Measurements from ENCODE around the gene LRRTM4.
A peak's percentile ranks its signal among the peaks of the same experiment; 100 is the strongest.
"Not testable (repeated sequence)": the region's sequence is repeated elsewhere in the genome, so short reads cannot be mapped to it uniquely, and the experiment has no call there.

LRRTM4 gene

DNA sequence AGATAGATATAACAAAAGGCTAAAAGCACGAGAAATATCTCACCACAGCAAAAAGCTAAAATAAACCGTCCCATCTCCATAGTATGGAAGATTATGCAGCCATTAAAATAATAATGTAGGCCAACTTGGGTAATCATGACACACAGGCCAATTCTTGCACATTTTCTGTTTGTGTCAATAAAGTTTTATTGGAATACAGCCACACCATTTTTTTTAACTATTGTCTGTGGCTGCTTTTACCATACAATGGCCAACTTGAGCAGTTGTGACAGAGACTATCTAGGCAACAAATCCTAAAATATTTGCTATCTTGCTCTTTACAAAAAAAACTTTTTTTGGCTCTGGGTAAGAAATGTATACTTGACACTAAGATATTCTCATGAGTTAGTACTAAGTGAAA lies 212.5 kb downstream of the LRRTM4 start:
- no peak for DNase-seq

DNA sequence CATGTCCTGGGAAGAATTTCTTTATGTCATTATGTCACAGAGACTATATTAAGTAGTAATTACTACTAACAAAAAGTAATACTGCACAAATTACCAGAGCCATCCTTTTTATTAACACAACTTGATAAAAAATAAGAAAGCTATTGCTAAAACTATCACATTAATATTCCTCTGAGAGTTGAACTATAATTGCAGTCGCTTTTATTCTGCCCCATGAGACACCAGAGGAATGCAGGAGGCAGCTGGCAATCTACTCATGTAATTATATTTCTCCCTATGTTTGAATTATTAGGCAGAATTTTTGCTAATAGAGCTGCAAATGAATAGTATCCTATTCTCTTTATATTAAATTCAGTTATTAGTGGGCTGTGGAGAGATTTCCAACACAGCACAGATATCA lies 220.7 kb downstream of the LRRTM4 start:
- DNase-seq = no peak

DNA sequence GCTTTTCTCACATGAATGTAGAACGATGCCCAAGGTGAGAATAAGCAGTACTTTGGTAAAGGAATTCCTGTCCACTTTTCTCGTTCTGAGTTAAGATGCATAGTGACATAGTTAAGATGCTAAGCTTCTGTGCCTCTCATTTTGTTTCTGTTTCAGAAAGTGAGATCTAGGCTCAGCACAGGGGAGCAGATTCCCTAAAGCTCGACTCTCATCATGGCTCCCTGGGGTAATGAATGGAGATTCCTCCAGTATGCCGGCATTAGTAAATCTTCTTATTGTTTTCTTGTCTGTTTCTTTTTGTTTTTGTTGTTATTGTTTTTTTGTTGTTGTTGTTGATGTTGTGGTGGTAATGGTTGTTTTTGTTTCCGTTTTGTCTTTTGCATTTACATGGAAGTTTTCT lies 225.4 kb downstream of the LRRTM4 start:
- no peak for DNase-seq

DNA sequence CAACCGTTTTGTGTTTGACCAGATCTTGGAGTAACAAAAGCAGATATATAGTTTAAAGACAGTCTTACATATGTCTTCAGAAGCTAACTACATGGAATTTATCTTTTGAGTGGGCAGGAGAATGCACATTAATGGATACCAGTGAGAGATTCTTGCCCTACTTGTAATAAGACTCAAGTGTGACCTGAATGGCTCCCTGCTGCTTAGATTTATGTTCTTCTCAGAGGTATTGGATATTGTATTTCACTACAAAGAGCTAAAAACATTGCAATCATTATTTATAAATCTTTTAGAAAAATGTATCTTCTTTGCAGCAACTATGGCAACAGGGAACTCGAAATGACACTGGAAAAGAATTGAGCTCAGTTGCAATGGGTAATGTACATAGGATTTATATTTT lies 227.7 kb downstream of the LRRTM4 start:
- DNase-seq = no peak

DNA sequence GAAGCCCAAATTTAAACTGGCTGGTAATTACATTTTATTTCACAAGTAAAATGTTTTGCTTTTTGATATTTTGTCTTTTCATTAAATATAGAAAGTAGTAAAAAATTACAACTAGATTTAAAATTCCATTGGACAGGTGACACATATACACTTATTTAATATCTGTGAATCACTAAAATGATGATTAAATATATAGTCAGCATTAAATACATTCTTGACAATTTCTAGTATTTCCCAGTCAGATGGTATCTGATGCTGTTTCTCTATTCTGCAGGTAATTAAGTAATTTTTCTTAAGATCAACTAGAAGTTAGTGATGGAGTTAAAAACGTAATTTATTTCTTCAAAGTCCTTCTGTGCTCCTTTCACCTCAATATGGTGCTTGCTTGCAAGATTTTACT lies 237.8 kb downstream of the LRRTM4 start:
- DNase-seq = no peak

DNA sequence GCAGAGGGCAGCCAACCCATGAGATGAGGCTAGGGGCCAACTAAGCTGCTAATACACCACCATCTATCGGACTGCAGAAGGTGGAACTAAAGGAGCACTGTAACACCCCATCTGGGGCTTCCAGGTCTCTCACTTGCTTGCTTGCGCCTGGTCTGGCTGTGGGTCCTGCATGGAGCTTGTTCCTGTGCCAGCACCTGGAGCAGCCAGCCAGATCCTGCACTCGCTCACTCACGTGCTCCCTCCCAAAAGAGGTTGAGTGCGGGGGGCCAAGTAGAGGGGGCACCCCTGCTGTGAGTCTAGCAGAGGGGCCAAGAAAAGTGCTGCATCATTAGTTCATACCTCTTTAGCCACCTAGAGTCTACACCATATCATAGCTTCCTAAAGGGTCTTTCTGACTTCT lies 250.9 kb downstream of the LRRTM4 start:
- DNase-seq = no peak

DNA sequence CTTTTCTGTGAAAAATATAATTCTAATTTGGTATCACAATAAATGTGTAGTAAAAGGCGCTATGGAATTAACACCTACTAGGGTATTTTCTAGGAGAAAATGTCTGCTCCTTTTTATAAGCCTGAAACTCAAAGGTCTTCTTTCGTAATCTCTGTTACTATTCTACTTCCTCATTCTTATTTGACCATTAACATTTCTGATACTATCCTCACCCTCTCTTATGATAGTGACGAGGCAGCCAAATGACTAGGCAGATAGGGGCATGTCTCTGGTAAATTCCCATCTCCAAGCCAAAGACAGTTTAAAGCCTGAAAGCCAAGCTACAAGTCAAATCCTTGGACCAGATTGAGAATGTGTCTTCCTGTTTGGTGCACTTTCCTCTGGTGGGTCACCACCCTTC lies 251.7 kb downstream of the LRRTM4 start:
- DNase-seq = peak; percentile 56

DNA sequence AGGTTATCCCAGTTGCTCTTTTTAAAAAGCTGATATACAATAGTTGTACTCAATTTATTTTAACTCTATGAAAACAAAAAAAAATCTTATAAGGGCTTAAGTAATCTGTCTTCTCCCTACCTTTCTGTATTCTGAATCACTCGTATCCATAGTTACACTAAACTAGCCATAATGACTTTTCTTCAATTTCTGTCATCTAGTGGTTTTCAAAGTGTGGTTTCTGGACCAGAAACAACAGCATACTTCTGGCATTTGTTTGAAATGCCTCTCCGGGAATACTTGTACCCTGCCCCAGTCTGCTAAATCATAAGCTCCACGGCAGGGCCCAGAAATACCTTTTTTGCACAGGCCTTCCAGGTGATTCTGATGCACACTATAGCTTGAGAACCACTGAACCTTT lies 253.6 kb downstream of the LRRTM4 start:
- DNase-seq = no peak

DNA sequence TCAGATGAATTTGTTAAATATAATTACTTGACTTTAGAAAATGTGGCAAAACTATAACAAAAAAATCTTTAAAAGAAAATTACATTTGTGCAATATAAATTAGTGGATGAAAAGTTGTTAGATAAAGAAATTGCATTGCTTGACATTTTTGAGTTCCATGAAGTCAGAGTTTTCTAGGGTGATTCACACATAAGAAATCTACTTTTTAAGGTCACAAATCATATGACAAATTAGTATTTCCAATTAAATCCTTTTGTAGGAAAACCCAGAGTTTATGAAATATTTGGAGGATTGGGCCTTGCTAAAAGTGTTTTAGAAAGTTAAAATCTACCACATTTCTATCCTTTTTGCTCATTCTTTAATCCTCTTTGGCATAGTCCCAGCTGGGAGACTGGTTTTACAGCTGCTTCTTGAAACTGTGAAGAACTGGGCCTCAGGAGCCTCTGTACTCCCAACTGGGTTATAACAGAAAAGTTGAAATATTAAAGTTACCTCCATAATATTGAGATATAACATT lies 289.2 kb downstream of the LRRTM4 start:
- no peak for DNase-seq

DNA sequence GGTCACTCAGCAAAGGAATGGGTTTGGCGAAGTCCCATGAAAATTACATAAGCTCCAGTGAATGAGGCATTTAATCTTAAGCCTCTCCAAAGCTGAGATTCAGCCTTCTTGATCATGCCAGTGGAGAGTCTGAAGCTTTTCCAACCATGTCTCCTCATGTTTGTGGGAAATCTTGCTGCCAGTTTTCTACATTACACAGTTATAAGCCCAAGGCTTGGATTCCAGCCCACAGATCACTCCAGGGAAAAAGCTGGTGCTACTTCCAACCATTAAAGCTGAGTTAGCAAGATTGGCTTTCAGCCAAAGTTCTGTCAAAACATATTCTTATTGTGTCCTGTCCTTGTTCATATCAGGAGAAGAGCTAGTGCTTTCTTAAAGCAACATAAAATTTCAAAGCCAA lies 293.8 kb downstream of the LRRTM4 start:
- no peak for DNase-seq

DNA sequence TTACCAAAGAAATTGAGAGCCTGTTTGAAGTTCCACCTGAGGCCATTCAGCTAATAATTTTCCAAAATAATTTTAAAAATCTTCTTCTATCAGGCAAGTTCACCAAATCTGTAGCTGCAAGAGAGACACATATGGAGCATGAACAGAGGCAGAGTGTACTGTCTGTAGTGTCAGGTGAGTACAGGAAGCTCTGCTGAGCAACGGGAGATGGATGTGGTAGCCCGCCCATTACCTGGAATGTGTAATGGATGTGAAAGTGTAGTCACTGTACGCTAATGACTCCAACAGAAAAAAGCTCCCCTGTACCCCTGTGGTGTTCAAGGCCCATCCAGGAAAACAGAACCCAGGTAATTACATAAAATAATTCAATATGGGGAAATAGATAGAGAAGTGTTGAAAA lies 311.5 kb downstream of the LRRTM4 start:
- no peak for DNase-seq

DNA sequence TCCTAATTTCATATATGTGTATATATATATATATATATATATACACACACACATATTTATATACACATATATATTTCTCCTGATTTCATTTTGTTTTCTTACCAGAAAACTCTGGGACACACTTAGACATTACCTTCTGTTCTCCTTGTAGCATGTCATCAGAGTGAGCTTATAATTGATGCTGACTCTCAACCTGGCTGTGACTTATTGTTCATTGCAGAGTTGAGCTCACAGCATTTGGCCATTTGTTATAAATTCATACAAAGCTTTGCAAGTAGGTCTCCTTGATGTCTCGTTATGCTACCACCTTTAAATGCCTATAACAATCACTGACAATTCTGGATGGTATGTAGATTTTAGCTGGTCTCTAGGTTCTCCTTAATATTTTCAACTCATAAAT lies 314.8 kb downstream of the LRRTM4 start:
- DNase-seq = no peak

DNA sequence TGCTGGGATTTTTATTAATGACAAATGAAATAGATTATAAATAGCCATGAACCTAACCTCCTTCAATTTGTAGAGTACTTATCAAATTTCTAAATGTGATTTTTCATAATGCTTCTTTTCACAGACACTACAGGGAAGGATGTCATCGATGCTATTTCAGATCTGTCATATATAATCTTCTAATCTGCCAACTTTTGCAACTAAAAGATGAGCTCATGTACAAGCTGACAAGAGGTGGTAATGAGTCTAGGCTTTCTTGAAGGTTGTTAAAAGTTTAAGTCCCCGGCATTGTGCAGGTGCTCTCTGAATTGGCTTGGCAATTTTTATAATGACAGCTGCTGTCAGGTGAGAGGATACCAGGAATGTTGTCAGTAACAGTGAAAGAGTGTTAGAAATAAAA lies 320.4 kb downstream of the LRRTM4 start:
- DNase-seq = no peak

DNA sequence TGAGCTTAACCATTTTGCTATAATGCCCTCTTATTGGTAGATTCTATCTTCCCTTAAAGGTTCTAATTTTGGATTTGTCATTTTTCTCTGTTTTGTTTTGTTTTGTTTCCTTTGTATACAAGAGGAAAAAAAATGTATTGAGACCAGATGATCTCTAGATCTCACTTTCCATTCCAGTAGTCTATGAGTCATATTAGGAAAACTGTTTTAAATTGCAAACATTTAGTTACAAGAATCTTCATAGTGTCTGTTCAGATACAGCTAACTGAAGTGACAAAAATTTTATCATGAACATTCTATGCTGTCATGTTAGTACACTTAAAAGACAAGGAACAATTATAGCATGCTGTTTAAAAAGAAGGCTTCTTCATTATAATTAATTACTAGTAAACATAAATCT lies 322.8 kb downstream of the LRRTM4 start:
- no peak for DNase-seq

DNA sequence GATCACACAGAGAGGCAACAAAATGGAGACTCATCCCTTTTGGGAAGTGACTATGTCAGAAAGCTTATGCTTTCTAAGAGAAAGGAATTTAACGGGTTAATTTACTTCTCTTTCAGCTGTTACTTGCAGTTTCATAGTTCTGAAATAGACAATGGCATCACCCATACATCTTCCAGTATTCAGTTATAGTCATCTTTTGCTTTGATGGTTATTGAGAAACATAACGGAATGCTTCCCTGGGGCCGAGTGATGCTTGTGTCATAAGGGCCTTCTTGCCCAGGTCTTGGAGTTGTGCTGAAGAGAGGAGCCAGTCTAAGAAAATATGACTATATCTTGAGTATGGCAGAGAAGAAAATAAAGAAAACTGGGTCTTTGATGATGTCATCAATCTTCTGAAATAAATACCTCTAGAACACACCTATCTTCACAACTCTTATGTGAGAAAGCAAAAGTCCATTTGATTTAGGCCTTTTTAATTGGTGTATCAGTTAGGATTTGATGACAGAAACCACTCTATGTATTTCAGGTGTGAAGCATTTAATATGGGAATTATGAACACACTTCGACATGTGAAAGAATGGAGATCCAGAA lies 328.2 kb downstream of the LRRTM4 start:
- no peak for DNase-seq

DNA sequence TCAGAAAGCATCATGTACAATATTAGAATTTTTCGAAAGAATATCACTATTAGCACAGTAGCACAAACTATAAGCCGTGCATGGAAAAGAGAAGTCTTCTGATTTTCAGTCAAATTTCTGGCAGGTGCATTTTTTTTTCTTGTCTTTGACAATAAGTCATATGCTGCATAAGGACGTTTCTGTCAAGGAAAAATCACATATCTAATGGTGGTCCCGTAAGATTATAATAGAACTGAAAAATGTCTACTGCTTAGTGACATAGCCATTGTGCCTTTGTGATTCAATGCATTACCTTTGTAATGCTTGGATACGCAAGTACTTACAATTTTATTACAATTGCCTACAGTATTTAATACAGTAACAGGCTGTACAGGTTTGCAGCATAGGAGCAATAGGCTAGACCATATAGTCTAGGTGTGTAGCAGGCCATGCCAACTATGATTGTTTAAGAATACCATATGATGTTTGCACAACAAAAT lies 329.3 kb downstream of the LRRTM4 start:
- DNase-seq = no peak

DNA sequence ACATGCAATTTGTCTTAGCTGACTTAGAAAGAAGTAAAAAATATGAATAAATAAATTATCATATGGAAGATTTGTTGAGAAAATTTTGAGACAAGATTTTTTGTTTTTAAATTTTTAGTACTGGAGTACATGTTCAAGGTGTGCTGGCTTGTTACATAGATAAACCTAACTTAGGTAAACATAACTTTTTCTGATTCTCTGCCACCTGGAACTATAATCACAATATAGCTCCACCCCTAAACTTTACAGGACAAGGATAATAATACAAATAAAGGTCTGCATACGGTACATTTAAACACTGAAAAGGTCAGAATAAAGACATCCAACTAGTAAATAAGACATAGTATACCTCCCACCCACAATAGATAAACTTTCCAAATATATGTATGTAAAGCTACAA lies 330.5 kb downstream of the LRRTM4 start:
- no peak for DNase-seq

DNA sequence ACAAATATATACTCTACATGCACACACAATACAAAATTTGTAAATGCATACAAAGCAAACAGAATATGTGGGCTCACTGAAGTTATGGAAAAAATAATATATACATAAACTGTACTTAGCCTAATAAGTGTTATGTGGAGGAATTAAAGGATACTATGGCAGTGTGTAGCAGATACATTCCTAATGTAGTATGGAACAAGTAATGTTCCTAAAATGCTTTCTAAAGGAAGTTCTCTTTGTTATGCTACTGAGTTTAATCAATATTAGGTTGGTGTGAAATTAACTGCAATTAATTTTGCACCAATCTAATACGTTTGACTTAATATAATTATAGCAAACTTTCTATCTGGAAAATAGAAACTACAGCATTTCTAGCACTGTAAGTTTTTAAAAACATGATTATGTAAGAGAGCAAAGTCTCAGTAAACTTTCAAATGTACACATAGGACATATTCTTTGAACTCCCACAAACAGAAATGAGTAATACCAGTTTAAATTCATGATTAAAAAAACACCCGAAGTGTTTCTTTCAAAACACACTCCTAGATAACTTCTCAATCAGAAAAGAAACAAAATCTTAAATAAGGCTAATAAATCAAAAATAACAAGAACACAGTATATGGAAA lies 331.3 kb downstream of the LRRTM4 start:
- DNase-seq = no peak

DNA sequence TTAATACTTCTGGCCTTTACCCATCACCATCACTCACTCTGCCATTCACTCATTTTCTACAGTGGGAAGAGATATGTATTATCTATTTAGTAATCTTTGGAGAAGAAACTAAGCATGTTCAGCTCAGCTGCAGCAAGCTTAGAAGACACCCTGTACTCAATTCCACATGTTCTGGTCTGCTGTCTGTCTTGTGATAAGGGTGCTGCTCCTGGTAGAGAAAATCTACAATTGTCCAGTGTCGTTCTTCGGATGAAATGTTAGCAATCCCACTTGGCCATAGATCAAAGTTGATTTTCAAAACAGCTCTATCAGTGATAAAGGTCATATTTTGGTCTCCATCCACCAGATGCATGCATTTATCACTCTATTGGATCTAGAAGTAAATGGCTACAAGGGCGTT lies 337.1 kb downstream of the LRRTM4 start:
- DNase-seq = no peak

DNA sequence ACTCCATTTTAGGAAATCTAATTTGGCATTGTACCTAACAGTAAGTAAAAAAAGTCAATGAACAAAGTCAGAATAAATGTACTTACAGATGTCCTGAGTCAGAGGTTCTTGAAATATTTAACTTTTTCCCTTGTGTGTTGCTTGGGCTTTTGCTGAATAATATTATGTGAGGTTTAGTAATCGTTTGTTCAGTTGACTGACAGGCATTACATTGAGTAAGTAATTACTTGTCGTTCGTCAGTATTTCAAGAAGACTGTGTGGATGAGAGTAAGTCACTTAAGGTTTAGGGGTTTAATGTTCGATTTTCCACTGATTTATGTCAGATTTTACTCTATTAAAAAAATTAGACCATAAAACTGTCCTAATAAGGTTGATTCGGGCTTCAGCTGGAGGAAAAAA lies 342.9 kb downstream of the LRRTM4 start:
- no peak for DNase-seq

DNA sequence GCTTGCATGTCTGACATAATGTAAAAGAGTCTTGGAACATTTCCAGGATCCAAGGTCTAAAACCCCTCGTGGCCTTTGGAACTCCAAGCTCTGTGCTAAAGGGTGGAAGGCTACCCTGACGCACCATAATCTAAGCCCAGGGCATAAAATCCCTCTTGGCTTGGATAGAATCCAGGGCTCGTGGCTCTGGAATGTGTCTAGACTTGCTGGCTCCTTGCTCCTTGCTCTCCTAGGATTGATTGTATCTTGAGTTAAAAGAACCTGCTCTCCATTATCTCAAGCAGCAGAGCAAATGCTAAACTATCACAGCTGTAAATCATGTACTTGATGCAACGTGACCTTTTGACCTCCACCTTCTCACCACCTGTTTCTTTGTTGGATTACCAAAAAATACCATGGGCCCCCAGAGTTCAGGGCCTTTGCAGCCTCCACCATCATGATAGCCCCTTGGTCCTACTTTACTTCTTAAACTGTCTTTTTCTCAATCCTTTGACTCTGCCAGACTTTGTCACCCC lies 346.9 kb downstream of the LRRTM4 start:
- not testable (repeated sequence) for DNase-seq

DNA sequence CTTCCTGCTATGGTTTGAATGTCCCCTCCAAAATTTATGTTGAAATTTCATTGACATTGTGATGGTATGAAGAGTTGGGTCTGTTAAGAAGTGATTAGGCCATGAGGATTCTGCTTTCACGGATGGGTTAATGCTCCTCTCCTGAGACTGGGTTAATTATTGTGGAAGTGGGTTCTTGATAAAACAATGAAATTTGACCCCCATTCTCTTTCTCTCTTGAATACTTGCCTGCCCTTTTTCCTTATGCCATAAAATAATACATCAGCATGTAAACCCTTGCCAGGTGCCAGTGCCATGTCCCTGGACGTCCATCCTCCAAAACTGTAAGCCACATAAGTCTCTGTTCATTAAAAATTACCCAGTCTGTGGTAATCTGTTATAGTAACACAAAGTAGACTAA lies 352.8 kb downstream of the LRRTM4 start:
- DNase-seq = no peak

DNA sequence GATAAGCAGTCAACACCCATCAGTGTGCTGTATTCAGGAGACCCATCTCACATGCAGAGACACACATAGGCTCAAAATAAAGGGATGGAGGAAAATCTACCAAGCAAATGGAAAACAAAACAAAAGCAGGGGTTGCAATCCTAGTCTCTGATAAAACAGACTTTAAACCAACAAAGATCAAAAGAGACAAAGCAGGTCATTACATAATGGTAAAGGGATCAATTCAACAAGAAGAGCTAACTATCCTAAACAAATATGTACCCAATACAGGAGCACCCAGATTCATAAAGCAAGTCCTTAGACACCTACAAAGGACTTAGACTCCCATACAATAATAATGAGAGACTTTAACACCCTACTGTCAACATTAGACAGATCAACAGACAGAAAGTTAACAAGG lies 358.2 kb downstream of the LRRTM4 start:
- DNase-seq = not testable (repeated sequence)

DNA sequence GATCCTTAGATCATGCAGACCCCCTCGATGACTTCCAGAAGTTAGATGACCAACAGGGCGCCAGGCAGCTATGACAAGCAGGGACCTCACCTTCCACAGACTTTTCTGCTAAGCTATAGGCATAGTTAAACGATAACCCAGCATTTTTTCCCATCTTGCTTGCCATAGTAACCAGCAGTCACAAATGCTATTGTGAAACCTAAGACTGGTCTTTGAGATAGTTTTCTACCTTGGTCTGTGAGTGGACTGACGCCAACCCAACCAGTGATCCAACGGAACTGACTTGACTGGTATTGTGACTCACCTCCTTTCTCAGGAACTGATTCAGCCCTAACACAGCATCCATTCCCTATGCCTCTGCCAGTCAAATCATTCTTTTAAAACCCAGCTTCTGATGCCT lies 361.2 kb downstream of the LRRTM4 start:
- DNase-seq = no peak

DNA sequence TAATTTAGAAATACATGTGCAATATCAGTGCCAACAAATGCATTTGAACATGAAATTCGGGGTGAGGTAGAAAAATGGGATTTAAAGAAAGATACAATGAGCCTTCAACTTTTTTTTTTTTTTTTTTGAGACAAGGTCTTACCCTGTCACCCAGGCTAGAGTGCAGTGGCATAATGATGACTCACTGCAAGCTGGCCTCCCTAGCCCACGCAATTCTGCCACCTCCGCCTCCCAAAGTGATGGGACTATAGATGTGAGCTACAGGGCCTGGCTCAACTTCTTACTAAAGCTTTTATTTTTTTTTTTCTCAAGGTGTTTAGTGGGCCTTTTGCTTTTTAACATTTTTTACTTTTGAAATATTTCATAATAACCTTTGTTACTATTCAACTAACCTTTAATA lies 365.6 kb downstream of the LRRTM4 start:
- DNase-seq = no peak

Measured in OCI-M1 (cell line).